Mononuclear cell (primary cell): ENCODE data around the gene ABAT. TPM values are rescaled to one million over a fixed set of nuclear protein-coding genes. Genes with fewer than 3 reads are reported as not detected.

Experiments used
- H3K27me3 ChIP-seq: 2 replicates; pipeline ENCODE4 v1.6.0; 2011; ENCODE audit warnings: low read length, control low read depth; ENCODE audit not compliant: insufficient read depth
- H3K4me1 ChIP-seq: 2 replicates; pipeline ENCODE4 v1.5.1; 2011; ENCODE audit warnings: mild to moderate bottlenecking, low read length, control low read depth; ENCODE audit not compliant: insufficient read depth
- H3K4me3 ChIP-seq: 2 replicates; pipeline ENCODE4 v1.5.1; 2011; ENCODE audit warnings: mild to moderate bottlenecking, low read length, moderate library complexity
- H3K9me3 ChIP-seq: 2 replicates; pipeline ENCODE4 v1.5.1; 2011; ENCODE audit warnings: low read depth, mild to moderate bottlenecking, control low read depth, low read length
- total RNA-seq: library from RNA; depleted of rRNA; stranded (reverse); fragments of >200 nt; gene quantifications from one replicate; pipeline ENCODE4 v1.2.3, GENCODE V29; 2012

Gene ABAT
- total RNA-seq, 1 donor = 2.5 TPM

GRCh38 chr16:8806272-8806983 lies 132.0 kb downstream of the ABAT start:
- Histone ChIP-seq H3K9me3 (no peaks in the 10 kb centered on the region), H3K4me3 (no peak overlapping the region), H3K4me1 (no peaks in the 10 kb centered on the region), H3K27me3 (no peaks in the 10 kb centered on the region)

GRCh38 chr16:8807189-8807588 lies 132.8 kb downstream of the ABAT start:
- Histone ChIP-seq H3K4me1 (no peaks in the 10 kb centered on the region), H3K9me3 (no peaks in the 10 kb centered on the region), H3K27me3 (no peaks in the 10 kb centered on the region), H3K4me3 (no peak overlapping the region)

- Histone ChIP-seq H3K4me3 (no peak overlapping the region), H3K4me1 (no peaks in the 10 kb centered on the region), H3K9me3 (no peaks in the 10 kb centered on the region), H3K27me3 (no peaks in the 10 kb centered on the region)
Observed at GRCh38 chr16:8808009-8808408, 133.6 kb downstream of the ABAT start.

- no peaks in the 10 kb centered on the region for H3K4me1 ChIP-seq
- H3K9me3 ChIP-seq = no peaks in the 10 kb centered on the region
- H3K4me3 ChIP-seq = no peak overlapping the region
- no peaks in the 10 kb centered on the region for H3K27me3 ChIP-seq
Observed at GRCh38 chr16:8808613-8809353, 134.4 kb downstream of the ABAT start.

- no peak overlapping the region for H3K4me3 ChIP-seq
- H3K27me3 ChIP-seq = no peaks in the 10 kb centered on the region
- peaks cover 6% of the 10 kb centered on the region for H3K4me1 ChIP-seq
- no peaks in the 10 kb centered on the region for H3K9me3 ChIP-seq
Observed at GRCh38 chr16:8812162-8812843, 137.9 kb downstream of the ABAT start.

- Histone ChIP-seq H3K4me3 (no peak overlapping the region), H3K27me3 (no peaks in the 10 kb centered on the region), H3K4me1 (peaks cover 6% of the 10 kb centered on the region), H3K9me3 (no peaks in the 10 kb centered on the region)
Observed at GRCh38 chr16:8814095-8814806, 139.8 kb downstream of the ABAT start.

GRCh38 chr16:8816967-8817655 lies 142.7 kb downstream of the ABAT start:
- peaks cover 6% of the 10 kb centered on the region for H3K4me1 ChIP-seq
- no peaks in the 10 kb centered on the region for H3K9me3 ChIP-seq
- no peaks in the 10 kb centered on the region for H3K27me3 ChIP-seq
- H3K4me3 ChIP-seq = no peak overlapping the region

- H3K27me3 ChIP-seq = no peaks in the 10 kb centered on the region
- no peak overlapping the region for H3K4me3 ChIP-seq
- H3K4me1 ChIP-seq = peaks cover 6% of the 10 kb centered on the region
- H3K9me3 ChIP-seq = no peaks in the 10 kb centered on the region
Observed at GRCh38 chr16:8818504-8819270, 144.3 kb downstream of the ABAT start.

- no peaks in the 10 kb centered on the region for H3K27me3 ChIP-seq
- H3K4me1 ChIP-seq = peaks cover 6% of the 10 kb centered on the region
- H3K9me3 ChIP-seq = no peaks in the 10 kb centered on the region
- no peak overlapping the region for H3K4me3 ChIP-seq
Observed at GRCh38 chr16:8819411-8820034, 145.1 kb downstream of the ABAT start.

GRCh38 chr16:8822403-8822802 lies 148.0 kb downstream of the ABAT start:
- Histone ChIP-seq H3K4me3 (no peak overlapping the region), H3K27me3 (no peaks in the 10 kb centered on the region), H3K9me3 (no peaks in the 10 kb centered on the region), H3K4me1 (no peaks in the 10 kb centered on the region)

- no peaks in the 10 kb centered on the region for H3K27me3 ChIP-seq
- H3K4me3 ChIP-seq = no peak overlapping the region
- no peaks in the 10 kb centered on the region for H3K4me1 ChIP-seq
- H3K9me3 ChIP-seq = no peaks in the 10 kb centered on the region
Observed at GRCh38 chr16:8826278-8826879, 152.0 kb downstream of the ABAT start.

- H3K9me3 ChIP-seq = no peaks in the 10 kb centered on the region
- H3K4me1 ChIP-seq = no peaks in the 10 kb centered on the region
- no peak overlapping the region for H3K4me3 ChIP-seq
- no peaks in the 10 kb centered on the region for H3K27me3 ChIP-seq
Observed at GRCh38 chr16:8828541-8829165, 154.2 kb downstream of the ABAT start.

GRCh38 chr16:8831450-8831849 lies 157.0 kb downstream of the ABAT start:
- no peak overlapping the region for H3K4me3 ChIP-seq
- H3K27me3 ChIP-seq = no peaks in the 10 kb centered on the region
- H3K4me1 ChIP-seq = peaks cover 3% of the 10 kb centered on the region
- no peaks in the 10 kb centered on the region for H3K9me3 ChIP-seq
